GM18870 (cell line): ENCODE results near the gene ALDH1L2.
"Not testable (repeated sequence)": the region's sequence is repeated elsewhere in the genome, so short reads cannot be mapped to it uniquely, and the experiment has no call there.

Experiments
- ATAC-seq: cut with Tn5 transposase; IDR thresholded peaks from one replicate; pipeline ENCODE4 v1.9.1; 2021; ENCODE audit warnings: moderate library complexity; ENCODE audit not compliant: unreplicated experiment

The ALDH1L2 gene

DNA sequence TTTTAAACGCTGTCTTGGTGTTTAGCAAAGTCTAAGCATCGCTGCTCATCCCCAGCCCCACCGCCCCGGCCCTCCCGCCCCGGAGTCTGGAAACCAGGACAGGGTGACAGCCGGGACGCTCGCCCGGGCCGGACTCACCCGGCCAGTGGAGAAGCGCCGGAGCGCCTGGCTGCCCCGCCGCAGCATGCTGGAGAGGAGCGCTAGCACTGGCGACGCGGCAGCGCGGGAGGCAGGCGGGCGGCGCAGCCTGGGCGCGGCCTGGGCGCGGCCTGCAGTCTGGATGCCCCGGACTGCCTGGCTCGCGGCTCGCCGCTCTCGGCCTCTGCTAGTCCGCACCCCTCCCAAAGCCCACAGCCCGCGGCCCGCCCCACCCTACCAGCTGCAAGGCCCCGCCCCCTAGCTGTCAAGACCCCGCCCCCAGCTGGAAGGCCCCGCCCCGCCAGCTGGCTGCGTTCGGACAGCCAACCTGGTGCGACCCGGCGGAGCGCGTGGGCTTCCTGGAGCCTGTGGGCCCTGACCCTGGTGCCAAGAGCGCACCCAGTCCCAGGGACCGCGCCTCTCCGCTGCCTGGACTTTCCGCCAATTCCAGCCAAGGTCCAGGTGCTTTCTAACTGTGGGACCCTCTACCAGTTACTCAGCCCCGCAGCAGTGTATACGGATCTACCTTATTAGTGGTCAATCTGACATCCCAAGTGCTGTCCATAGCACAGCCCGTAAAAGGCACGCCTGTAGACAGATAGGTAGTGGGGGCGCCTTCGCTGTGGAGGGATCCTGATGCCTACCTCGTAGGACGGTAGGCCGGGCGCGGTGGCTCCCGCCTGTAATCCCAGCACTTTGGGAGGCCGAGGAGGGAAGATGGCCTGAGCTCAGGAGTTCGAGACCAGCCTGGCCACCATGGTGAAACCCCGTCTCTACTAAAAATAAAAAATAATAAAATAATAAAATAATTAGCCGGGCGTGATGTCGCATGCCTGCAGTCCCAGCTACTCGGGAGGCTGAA is at the start of gene ALDH1L2:
TSS of gene ALDH1L2 (minus strand) at position 208 of the 1,000 bp plus-strand sequence. CDS start at position 186, 22 bp downstream.
- no peak for ATAC-seq

DNA sequence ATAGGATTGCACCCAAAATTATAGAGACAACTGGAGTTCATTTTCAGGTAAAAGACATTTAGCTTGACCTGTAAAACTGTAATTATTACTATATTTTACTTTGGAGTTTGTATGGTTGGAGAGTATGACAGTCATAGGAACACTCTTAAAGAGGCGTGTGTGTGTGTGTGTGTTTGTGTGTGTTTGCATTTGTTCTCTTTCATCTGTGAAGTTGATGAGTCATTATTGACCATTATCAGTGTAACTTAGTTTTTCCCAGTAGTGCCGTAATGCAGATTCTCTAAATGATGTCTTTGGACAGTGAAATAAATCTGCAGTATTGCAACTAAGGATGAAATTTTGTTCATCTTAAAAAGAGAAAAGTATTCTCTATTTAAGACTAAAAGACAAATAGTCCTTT is 36.3 kb upstream of the ALDH1L2 start:
- no peak for ATAC-seq

DNA sequence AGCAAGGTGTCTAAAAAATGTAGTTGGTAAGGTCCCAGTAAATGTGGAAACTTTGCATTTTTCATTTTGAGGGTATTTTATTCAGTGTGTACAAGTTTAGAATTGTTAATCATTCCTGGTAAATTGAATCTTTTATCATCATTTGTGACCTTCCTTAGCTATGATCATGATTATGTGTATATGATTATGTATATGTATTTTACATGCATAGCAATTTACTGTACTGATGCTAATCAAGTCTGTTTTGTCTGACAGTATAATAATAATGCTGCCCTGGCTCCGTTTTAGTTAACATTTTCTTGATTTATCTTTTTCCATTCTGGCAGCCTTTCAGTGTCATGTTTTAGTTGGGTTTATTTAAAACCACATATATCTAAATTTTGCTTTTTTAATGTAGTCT is 32.7 kb upstream of the ALDH1L2 start:
- ATAC-seq = no peak

- no peak for ATAC-seq
Measured at GRCh38 chr12:105113094-105113493, 28.8 kb upstream of the ALDH1L2 start.

DNA sequence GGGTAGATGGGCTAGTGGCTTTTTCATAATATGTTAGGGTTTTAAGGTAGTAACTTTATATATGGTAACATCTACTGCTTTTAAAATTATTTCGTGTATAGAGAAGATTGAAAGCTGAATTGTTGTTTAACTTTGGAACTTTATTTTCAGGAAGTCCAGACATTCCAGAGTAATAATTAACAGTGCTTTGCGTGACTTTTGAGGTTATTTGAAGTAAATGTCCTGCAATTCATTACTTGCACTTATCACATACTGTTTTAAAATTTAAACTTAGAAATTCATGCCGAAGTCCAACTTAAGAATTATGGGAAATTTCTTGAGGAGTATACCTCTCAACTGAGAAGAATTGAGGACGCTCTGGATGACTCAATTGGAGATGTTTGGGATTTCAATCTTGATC is 26.6 kb upstream of the ALDH1L2 start:
- ATAC-seq = no peak

- ATAC-seq = no peak
Measured at GRCh38 chr12:105109465-105110212, 25.4 kb upstream of the ALDH1L2 start.

DNA sequence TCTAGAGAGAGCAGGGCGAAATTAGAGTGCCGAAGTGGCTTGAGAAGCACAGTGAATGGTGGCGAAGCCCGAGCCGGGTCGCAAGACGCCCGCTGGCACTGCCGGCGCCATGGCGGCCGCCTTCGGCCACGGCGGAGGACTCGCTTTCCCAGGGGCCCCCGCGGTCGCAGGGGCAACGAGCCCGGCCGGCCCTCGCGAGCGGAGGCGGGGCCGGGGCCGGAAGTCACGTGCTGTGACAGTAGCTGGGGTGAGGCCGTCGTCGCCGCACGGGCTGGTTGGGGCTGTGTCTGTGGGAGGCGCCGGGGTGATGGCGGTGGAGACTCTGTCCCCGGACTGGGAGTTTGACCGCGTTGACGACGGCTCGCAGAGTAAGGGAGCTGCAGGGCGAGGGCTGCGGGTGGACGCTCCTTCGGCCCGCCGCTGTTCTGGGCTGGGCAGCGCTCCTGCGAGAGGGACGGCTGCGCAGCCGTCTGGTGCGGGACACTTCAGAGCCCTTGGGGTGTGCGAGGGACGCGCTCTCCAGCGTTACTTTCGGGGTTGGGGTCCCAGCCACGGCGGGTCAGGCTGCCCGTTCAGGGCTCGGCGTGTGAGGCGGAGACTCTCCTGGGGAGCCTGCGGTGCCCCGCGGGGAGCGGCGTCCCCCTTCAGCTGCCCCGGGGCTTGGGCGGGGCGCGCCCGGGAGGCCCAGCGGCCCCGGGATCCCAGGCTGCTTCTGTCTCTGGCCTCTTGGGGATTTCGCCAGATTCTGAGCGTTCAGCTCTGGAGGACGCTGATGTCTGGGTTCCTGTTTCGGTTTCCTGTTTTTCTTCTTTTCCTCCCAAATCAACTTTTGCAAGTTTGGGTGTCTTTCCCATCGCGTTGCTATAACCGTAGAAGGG is 23.5 kb upstream of the ALDH1L2 start, which contains the start of gene WASHC4:
TSS of gene WASHC4 (plus strand) at position 238 of the 878 bp plus-strand sequence. CDS start at position 308, 70 bp downstream.
- ATAC-seq = peak; percentile 64

DNA sequence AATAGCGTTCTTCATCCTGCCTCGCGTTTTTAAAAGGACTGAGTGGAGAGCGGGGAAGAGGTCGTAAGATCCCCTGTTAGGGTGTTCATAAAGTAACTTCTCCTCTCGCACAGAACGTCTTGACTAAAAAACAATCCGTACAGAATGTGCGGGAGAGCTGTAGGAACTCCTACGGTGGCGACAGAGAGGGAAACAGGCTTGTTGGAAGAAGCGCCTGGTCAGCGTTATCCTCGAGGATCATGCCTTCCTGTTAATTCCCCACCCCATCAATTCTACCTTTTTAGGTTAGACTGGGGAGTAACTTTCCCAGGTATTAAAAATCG is 22.9 kb upstream of the ALDH1L2 start:
- peak; percentile 19 for ATAC-seq

DNA sequence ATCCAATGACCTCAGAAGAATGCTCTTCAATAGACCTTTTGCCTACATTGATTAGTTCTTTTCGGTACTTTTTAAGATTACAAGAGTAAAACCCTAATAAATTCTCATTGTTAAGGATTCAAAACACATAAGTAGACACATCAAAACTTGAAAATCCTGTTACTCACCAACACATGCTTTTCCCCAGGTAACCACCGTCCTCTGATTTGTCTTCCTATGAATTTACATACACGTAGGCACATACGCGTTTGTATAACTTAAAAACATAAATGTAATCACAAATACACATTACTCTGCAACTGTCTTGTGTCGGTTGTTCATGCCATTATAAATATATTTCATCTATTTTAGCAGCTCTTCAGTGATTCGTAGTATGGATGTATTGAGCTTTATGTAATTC is 22.4 kb upstream of the ALDH1L2 start:
- ATAC-seq = no peak

DNA sequence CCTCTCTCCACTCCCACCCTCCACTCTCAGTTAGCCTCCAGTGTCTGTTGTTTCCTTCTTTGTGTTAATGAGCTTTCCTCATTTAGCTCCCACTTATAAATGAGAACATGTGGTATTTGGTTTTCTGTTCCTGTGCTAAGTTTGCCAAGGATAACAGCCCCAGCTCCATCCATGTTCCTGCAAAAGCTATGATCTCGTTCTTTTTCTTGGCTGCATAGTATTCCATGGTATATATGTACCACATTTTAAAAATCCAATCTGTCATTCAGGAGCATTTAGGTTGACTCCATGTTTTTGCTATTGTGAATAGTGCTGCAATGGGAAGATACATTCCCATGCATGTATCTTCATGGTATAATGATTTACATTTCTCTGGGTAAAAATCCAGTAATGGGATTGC is 20.5 kb upstream of the ALDH1L2 start:
- ATAC-seq = no peak

GRCh38 chr12:105102673-105103072 is 18.4 kb upstream of the ALDH1L2 start:
- ATAC-seq = no peak

GRCh38 chr12:105100998-105101397 is 16.7 kb upstream of the ALDH1L2 start:
- no peak for ATAC-seq

GRCh38 chr12:105100207-105100985 is 16.1 kb upstream of the ALDH1L2 start:
- no peak for ATAC-seq

GRCh38 chr12:105099356-105099755 is 15.1 kb upstream of the ALDH1L2 start:
- no peak for ATAC-seq

DNA sequence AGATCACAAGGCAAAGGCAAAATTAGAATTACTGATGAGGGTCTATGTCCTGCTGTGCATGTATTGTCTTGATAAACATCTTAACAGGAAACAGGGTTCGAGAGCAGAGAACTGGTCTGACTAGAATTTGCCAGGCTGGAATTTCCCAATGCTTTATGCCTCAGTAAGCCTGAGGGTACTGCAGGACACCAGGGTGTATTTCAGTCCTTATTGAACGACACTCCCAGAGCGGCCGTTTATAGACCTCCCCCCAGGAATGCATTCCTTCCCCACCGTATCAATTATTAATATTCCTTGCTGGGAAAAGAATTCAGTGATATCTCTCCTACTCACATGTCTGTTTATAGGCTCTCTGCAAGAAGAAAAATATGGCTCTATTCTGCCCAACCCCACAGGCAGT is 11.1 kb upstream of the ALDH1L2 start:
- not testable (repeated sequence) for ATAC-seq

DNA sequence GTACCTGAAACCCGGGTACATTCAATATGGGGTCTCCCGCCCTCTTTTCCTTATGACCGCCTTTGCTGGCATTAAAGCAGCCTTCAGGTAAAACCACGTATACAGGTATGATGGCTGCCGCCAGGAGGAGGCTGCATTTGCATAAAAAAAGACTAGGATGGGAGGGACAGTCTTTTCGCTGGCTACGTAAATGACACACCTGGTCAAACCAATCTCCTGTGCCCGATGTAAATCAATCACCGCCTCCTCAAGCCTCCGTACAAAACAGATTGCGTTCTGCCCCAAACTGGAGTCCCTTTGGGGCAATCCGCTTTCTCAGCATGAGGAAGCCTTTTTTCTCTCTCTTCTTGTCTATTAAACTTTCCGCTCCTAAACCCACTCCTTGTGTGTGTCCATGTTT is 8.1 kb upstream of the ALDH1L2 start:
- ATAC-seq = no peak

- no peak for ATAC-seq
Measured at GRCh38 chr12:105091476-105092206, 7.4 kb upstream of the ALDH1L2 start.

DNA sequence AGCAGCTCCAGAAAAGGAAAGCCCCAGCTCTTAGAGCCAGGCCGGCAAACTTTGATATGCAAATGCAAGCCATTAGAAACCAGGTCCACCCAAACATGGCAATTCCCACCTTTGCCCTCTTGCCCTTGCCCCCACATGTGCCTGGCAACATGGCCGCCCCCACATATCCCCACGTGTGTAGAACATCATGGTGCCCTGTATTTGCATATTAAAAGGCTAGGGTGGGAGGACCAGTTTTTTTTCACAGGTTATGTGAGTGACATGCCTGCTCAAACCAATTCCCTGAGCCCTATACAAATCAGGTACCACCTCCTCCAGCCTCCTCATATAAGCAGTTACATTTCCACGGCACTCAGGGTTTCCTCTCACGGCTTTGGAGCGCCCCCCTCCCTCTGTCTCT is 6.1 kb upstream of the ALDH1L2 start:
- ATAC-seq = no peak

DNA sequence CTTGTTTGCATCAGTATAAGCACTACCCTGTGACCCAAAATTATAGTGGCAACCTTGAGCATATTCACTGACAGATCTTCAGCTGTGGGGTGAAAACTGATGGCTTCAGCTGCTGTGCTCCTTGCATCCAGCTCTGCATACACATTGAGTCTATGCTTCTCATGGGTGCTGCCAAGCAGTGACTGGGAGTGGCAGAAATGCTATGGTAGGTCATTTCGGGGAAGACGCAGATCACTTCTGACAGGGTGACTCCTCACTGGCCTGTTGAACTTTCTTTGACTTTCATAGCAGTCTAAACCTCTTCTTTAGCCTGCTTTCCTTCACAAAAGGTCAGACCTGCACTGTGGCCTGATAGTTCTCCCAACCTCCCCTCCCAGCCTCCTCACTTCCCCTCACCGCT is 5.6 kb upstream of the ALDH1L2 start:
- no peak for ATAC-seq
